T-cell (primary cell): ENCODE data around the gene ARHGEF2. TPM values are rescaled to one million over a fixed set of nuclear protein-coding genes. Genes with fewer than 3 reads are reported as not detected.

Experiments
- ATAC-seq, 4 experiments: fragments of 200-7000 bp in 3 of 4; fragments of 150-1000 bp in 1 of 4; cut with Tn5 transposase; replicated peaks in 1 of 4; 1 replicate in 3 of 4; 2 replicates in 1 of 4; pipeline ENCODE4 v1.10.0; 2021; ENCODE audit warnings: moderate library complexity in 3 of 4, mild to moderate bottlenecking in 2 of 4, moderate number of reproducible peaks in 1 of 4
- CTCF ChIA-PET, 2 donors: fragments of 300-600 bp; sonication (Branson Sonifier 250); formaldehyde crosslinking; loops; one replicate each; lab custom pipeline; 2022; ENCODE audit warnings: antibody characterized with exemption in 2 of 2; lab: Charles Lee
- POLR2A ChIA-PET, 2 donors: fragments of 300-600 bp; sonication (Branson Sonifier 250); formaldehyde crosslinking; loops; one replicate each; lab custom pipeline; 2022; ENCODE audit warnings: antibody characterized with exemption in 2 of 2; lab: Charles Lee
- DNase-seq, 35 experiments: peaks; one replicate each; pipeline versions ENCODE4 v3.0.0 to v3.0.0-alpha.2; 2013 to 2023
- H3K27ac ChIP-seq: one replicate; pipeline ENCODE4 v1.5.1; 2013; ENCODE audit warnings: low read length
- H3K27me3 ChIP-seq, 2 experiments: replicated peaks in 1 of 2; 1 replicate in 1 of 2; 2 replicates in 1 of 2; pipeline versions ENCODE4 v1.6.1 to v1.7.0; 2013; ENCODE audit warnings: low read length in 1 of 2, mixed read lengths in 1 of 2; ENCODE audit not compliant: control insufficient read depth in 2 of 2, insufficient read depth in 2 of 2; ENCODE audit errors: extremely low read depth in 1 of 2
- H3K36me3 ChIP-seq, 2 donors: 1 replicate in 1 of 2; 2 replicates in 1 of 2; pipeline versions ENCODE4 v1.6.1 to v1.7.0; 2013; ENCODE audit warnings: low read length in 1 of 2; ENCODE audit not compliant: control insufficient read depth in 2 of 2, insufficient read depth in 1 of 2; ENCODE audit errors: extremely low read depth in 1 of 2
- H3K4me1 ChIP-seq, 2 experiments: 1 replicate in 1 of 2; 2 replicates in 1 of 2; pipeline versions ENCODE4 v1.6.1 to v1.7.0; 2013; ENCODE audit warnings: low read length in 2 of 2, mixed read lengths in 1 of 2; ENCODE audit not compliant: insufficient read depth in 2 of 2, control insufficient read depth in 1 of 2; ENCODE audit errors: extremely low read depth in 1 of 2
- H3K4me3 ChIP-seq, 2 donors: 1 replicate in 1 of 2; 2 replicates in 1 of 2; pipeline versions ENCODE4 v1.5.1 to v1.7.0; 2013; ENCODE audit warnings: mild to moderate bottlenecking in 2 of 2, low read length in 1 of 2, moderate library complexity in 1 of 2; ENCODE audit not compliant: control insufficient read depth in 1 of 2; ENCODE audit errors: extremely low read depth in 1 of 2
- H3K9me3 ChIP-seq: 2 replicates; pipeline ENCODE4 v1.7.0; 2013
- H3K27ac Mint-ChIP-seq, 2 donors: one replicate each; pipeline ENCODE4 v1.8.0; 2020 to 2021; ENCODE audit warnings: mild to moderate bottlenecking in 2 of 2, mixed read lengths in 2 of 2
- H3K27me3 Mint-ChIP-seq, 2 donors: one replicate each; pipeline ENCODE4 v1.8.0; 2021 to 2022; ENCODE audit warnings: mixed read lengths in 2 of 2
- H3K36me3 Mint-ChIP-seq: one replicate; pipeline ENCODE4 v1.8.0; 2021; ENCODE audit warnings: mixed read lengths
- H3K4me1 Mint-ChIP-seq, 3 donors: one replicate each; pipeline ENCODE4 v1.8.0; 2020 to 2022; ENCODE audit warnings: mixed read lengths in 3 of 3, mild to moderate bottlenecking in 1 of 3
- H3K4me3 Mint-ChIP-seq, 3 donors: one replicate each; pipeline ENCODE4 v1.8.0; 2020 to 2022; ENCODE audit warnings: mild to moderate bottlenecking in 3 of 3, mixed read lengths in 3 of 3, moderate library complexity in 3 of 3
- H3K9me3 Mint-ChIP-seq, 3 donors: one replicate each; pipeline ENCODE4 v1.8.0; 2020 to 2022; ENCODE audit warnings: mixed read lengths in 3 of 3
- WGBS: methylation state at CpG from one replicate; pipeline ENCODE4 v1.1.5; 2013; ENCODE audit warnings: missing lambda C conversion rate; ENCODE audit not compliant: insufficient coverage; 5-methylcytosine and 5-hydroxymethylcytosine counted together
- total RNA-seq, 35 experiments: library from RNA in 6 of 35; stranded (reverse) in 6 of 35; fragments of 120-200 nt in 1 of 35; gene quantifications; one replicate each; pipeline versions ENCODE4 v1.2.1 to v1.2.4 and lab custom pipeline; 2013 to 2026

ARHGEF2 gene
- total RNA-seq, 5 donors from 2014 or later (not counting 1 experiment from before 2014, with no cell fraction given) = 110 to 174 (median 167) TPM

DNA sequence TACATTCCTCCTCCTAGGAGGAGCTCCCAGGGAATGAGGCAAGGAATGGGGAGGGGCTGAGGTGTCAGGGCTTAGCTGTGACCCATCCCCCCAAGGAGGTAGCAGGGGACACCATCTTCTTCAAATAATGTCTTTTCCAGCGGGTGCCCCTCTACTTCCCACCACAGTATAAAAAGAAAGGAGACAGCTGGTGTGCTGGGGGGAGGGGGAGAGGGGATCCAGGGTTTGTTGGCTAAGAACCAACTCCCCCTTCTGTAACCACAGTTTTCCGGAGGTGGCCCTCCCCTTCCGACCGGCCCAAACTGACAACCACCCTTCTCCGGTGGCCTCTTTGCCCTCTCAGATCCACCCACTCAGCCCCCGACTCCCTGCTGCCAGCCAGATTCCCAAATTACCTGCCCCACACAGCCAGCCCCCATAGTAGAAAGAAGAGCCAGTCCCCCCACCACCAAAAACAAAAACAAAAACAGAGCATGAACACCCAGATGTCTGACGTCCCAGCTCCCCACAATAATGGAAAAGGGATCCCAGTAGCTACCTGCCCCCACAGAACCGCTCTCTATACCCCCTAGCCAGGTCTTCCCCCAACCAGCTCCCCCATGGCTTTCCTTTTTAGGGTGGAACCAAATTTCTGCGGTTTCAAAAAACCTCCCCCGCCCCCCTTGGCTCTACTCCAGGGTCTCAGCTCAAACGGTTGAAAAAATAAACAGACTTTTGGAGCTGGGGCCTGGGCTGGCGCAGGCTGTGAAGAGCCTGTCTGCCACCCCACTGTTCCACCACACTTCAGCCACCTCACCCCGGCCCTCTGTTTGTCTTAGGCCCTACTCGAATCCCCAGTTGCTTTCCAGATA lies 2.1 kb downstream of the ARHGEF2 start:
- peak; percentile 52 to 84 (median 72) for DNase-seq
- H3K9me3 ChIP-seq = no peaks in the 10 kb centered on the region
- H3K4me3 ChIP-seq = peak overlapping the region; percentile 91 to 97
- WGBS = 0% methylated on average over 9 of the region's 14 CpGs
- H3K4me1 ChIP-seq = peaks cover 47 to 87% of the 10 kb centered on the region in 2 experiments
- ChIA-PET CTCF (interaction anchor here (0.6 to 1.8 kb wide), 12 partner anchors 13 to 748 kb away, joined by 3 to 10 read pairs (median 5); no protein-coding TSS in a partner anchor), POLR2A (interaction anchor here (0.6 to 2.1 kb wide), 3 partner anchors 42 to 60 kb away, joined by 3 to 15 read pairs (median 3); partner anchors contain the start of gene KHDC4 (in 2 of the 2))
- ATAC-seq = peak; percentile 35 to 40 (median 36)
- H3K27me3 Mint-ChIP-seq = no peaks in the 10 kb centered on the region
- peak overlapping the region; percentile 85 to 97 (median 97) for H3K4me3 Mint-ChIP-seq
- no peaks in the 10 kb centered on the region for H3K9me3 Mint-ChIP-seq
- peaks cover 68 to 86% (median 76%) of the 10 kb centered on the region in 3 donors for H3K4me1 Mint-ChIP-seq
- H3K27me3 ChIP-seq = no peaks in the 10 kb centered on the region
- H3K36me3 Mint-ChIP-seq = peaks cover 8% of the 10 kb centered on the region
- H3K27ac ChIP-seq = peak overlapping the region; percentile 64
- peak overlapping the region; percentile 93 to 94 for H3K27ac Mint-ChIP-seq
- peaks cover 5 to 20% of the 10 kb centered on the region in 2 donors for H3K36me3 ChIP-seq

DNA sequence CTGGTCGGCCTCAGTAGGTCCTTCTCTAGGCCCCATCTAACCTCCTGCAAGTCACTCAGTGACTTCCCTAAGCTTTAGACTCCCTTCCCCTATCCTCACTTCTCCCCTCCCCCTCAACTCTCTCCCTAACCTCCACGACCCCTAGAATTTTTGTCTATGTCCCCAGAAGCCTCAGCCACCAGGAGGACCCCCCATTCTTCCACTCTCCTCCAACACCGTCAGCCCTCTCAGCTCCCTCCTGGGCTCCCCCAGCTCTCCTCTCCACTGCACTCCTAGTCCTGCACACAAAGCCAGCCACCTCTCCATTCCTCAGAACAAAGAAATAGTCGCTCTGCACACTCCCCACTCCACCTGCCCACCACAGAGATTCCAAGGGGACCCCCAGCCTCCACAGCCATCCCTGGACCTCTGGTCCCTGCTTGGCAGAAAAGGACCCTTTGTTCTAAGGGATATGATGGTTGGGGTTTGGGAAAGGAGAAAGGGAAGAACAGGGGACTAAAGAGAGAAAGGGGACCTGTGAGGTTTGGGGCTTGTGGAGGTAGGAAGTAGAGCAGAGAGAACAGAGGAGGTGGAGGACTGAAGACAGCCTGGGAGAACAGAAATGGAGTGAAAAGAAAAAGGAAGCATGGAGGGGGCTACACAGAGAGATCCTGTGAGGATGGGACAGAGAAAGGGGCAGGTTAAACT lies 2.8 kb downstream of the ARHGEF2 start:
- Mint-ChIP-seq H3K27ac (peak overlapping the region; percentile 93 to 94), H3K4me1 (peaks cover 68 to 86% (median 76%) of the 10 kb centered on the region in 3 donors), H3K4me3 (peak overlapping the region; percentile 85 to 97 (median 97)), H3K9me3 (no peaks in the 10 kb centered on the region), H3K27me3 (no peaks in the 10 kb centered on the region), H3K36me3 (peaks cover 8% of the 10 kb centered on the region)
- Histone ChIP-seq H3K4me1 (peaks cover 47 to 87% of the 10 kb centered on the region in 2 experiments), H3K36me3 (peaks cover 5 to 20% of the 10 kb centered on the region in 2 donors), H3K9me3 (no peaks in the 10 kb centered on the region), H3K27me3 (no peaks in the 10 kb centered on the region), H3K27ac (peak overlapping the region; percentile 64), H3K4me3 (peak overlapping the region; percentile 91 to 97)
- WGBS = 13% methylated on average over 3 of the region's 4 CpGs
- ChIA-PET CTCF (interaction anchor here (0.6 to 1.2 kb wide), 3 partner anchors 35 to 91 kb away, joined by 3 to 5 read pairs (median 5); no protein-coding TSS in a partner anchor), POLR2A (interaction anchor here (0.7 to 2.1 kb wide), 2 partner anchors 41 to 632 kb away, joined by 7 to 15 read pairs; partner anchors contain the start of gene KHDC4 (in 1 of the 2))
- ATAC-seq (peak in 1 of 4 experiments; percentile 3), DNase-seq (no peak)

GRCh38 chr1:155974208-155975115 lies 3.9 kb downstream of the ARHGEF2 start:
- H3K9me3 Mint-ChIP-seq = no peaks in the 10 kb centered on the region
- no peak for DNase-seq
- peaks cover 68 to 86% (median 76%) of the 10 kb centered on the region in 3 donors for H3K4me1 Mint-ChIP-seq
- H3K9me3 ChIP-seq = no peaks in the 10 kb centered on the region
- peaks cover 18% of the 10 kb centered on the region for H3K36me3 Mint-ChIP-seq
- H3K4me3 ChIP-seq = peak overlapping the region; percentile 91 to 97
- H3K4me1 ChIP-seq = peaks cover 44 to 87% of the 10 kb centered on the region in 2 experiments
- peak overlapping the region; percentile 64 for H3K27ac ChIP-seq
- WGBS = 47% methylated on average over 9 of the region's 13 CpGs
- H3K27me3 Mint-ChIP-seq = no peaks in the 10 kb centered on the region
- ChIA-PET CTCF (interaction anchor here in 1 of 2 donors (0.5 to 0.8 kb wide), 3 partner anchors 38 to 92 kb away, joined by 3 to 5 read pairs (median 3); partner anchors contain the start of gene KHDC4), POLR2A (interaction anchor here in 1 of 2 donors (0.5 to 1.1 kb wide), 4 partner anchors 23 to 631 kb away, joined by 3 to 7 read pairs (median 5); no protein-coding TSS in a partner anchor)
- H3K27me3 ChIP-seq = no peaks in the 10 kb centered on the region
- H3K36me3 ChIP-seq = peaks cover 5 to 28% of the 10 kb centered on the region in 2 donors
- ATAC-seq = no peak
- peak overlapping the region; percentile 85 to 97 (median 97) for H3K4me3 Mint-ChIP-seq
- peak overlapping the region; percentile 93 to 94 for H3K27ac Mint-ChIP-seq

DNA sequence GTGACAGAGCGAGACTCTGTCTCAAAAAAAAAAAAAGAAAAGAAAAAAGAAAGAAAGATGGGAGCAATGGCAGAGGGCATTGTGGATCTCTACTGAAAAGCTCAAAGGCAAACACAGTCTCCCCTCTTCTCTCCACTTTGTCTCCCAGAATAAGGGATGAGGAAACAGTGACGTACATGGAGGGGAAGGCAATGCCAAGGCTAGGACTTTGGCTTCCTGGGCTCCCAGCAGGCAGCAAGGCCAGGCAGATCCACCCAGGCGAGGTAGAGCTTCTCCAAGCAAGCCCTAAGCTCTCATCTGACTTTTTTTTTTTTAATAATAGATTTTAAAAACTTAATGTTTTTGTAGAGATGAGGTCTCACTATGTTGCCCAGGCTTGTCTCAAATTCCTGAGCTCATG lies 4.6 kb downstream of the ARHGEF2 start:
- H3K4me1 Mint-ChIP-seq = peaks cover 71 to 87% (median 79%) of the 10 kb centered on the region in 3 donors
- no peak for DNase-seq
- WGBS = no CpG with 5 or more reads among the region's 3 CpGs
- H3K9me3 Mint-ChIP-seq = no peaks in the 10 kb centered on the region
- peaks cover 46 to 87% of the 10 kb centered on the region in 2 experiments for H3K4me1 ChIP-seq
- ChIA-PET POLR2A (interaction anchor here (0.5 to 1.1 kb wide), 4 partner anchors 11 to 75 kb away, joined by 3 to 4 read pairs (median 3); no protein-coding TSS in a partner anchor), CTCF (interaction anchor here in 1 of 2 donors (0.8 to 1.0 kb wide), 2 partner anchors 39 to 93 kb away, joined by 3 read pairs; partner anchors contain the start of gene KHDC4)
- peak overlapping the region; percentile 51 to 85 (median 58) for H3K4me3 Mint-ChIP-seq
- peak overlapping the region; percentile 93 to 94 for H3K27ac Mint-ChIP-seq
- peak overlapping the region; percentile 64 for H3K27ac ChIP-seq
- no peaks in the 10 kb centered on the region for H3K27me3 ChIP-seq
- H3K36me3 ChIP-seq = peaks cover 8 to 35% of the 10 kb centered on the region in 2 donors
- H3K36me3 Mint-ChIP-seq = peaks cover 23% of the 10 kb centered on the region
- no peak overlapping the region for H3K4me3 ChIP-seq
- H3K27me3 Mint-ChIP-seq = no peaks in the 10 kb centered on the region
- ATAC-seq = no peak
- no peaks in the 10 kb centered on the region for H3K9me3 ChIP-seq

DNA sequence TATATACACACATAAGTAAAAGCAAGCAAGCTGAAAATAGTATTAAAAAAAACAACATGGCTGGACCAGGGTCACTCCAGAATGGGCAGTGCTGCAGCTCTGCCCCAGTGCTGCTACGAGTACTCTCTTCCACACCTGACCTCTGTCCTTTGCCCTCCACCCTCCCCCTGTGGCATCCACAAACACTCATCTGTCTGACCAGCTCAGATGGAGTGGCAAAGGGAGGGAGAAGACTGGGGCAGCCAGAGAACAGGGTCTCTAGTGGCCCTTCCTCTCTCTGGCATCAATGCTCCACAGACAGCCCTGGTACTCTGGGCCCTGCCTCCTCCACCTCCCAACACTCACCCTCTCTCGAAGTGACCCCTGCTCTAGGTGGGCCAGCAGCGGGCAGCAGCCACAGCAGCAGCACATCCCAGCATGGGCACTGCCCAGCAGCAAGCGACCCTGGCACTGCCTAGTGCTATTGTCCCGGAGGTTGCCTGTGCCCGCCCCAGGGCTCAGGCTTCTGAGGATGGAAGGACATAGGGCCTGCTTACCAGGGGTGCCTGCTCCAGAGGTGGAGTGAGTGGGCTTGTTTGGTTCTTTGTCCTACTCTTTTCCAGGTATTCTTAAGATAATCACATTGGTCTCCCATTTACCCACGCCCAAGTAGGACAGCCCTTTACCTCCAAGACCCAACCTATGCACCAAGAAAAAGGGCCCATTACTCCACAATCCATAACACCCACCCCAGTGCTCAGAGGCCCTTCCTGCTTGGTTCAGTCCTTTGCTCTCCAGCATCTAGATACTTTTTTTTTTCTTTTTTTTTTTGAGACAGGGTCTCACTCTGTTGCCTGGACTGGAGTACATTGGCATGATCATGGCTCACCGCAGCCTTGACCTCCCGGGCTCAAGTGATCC lies 6.2 kb downstream of the ARHGEF2 start:
- Mint-ChIP-seq H3K4me1 (peaks cover 87 to 100% (median 95%) of the 10 kb centered on the region in 3 donors), H3K27ac (peak overlapping the region; percentile 80 to 91), H3K36me3 (peaks cover 26% of the 10 kb centered on the region), H3K27me3 (no peaks in the 10 kb centered on the region), H3K9me3 (no peaks in the 10 kb centered on the region), H3K4me3 (peak overlapping the region; percentile 51 to 85 (median 60))
- H3K27me3 ChIP-seq = no peaks in the 10 kb centered on the region
- CTCF ChIA-PET = interaction anchor here in 1 of 2 donors (0.5 to 1.0 kb wide), 2 partner anchors 94 to 315 kb away, joined by 3 to 5 read pairs; no protein-coding TSS in a partner anchor
- ATAC-seq = no peak
- POLR2A ChIA-PET = interaction anchor here (0.6 to 0.7 kb wide), 2 partner anchors 7 to 697 kb away, joined by 3 to 6 read pairs; no protein-coding TSS in a partner anchor
- peak overlapping the region; percentile 25 for H3K27ac ChIP-seq
- peaks cover 14 to 50% of the 10 kb centered on the region in 2 donors for H3K36me3 ChIP-seq
- peaks cover 62 to 98% of the 10 kb centered on the region in 2 experiments for H3K4me1 ChIP-seq
- 84% methylated on average over 5 of the region's 9 CpGs for WGBS
- H3K4me3 ChIP-seq = peak overlapping the region in 1 of 2 donors; percentile 30
- H3K9me3 ChIP-seq = no peaks in the 10 kb centered on the region
- DNase-seq = no peak
